ENCODE results near the gene ABHD12B. TPM values are rescaled to one million over a fixed set of nuclear protein-coding genes. Genes with fewer than 3 reads are reported as not detected.
A peak's percentile ranks its signal among the peaks of the same experiment; 100 is the strongest.

The ABHD12B gene
- total RNA-seq, 4 donors from 2014 or later = 20.9 to 77.3 (median 36.2) TPM

GRCh38 chr14:50943261-50943942 is 71.5 kb downstream of the ABHD12B start:
- H3K4me3 ChIP-seq (ENCODE audit: low read depth, poor library complexity, severe bottlenecking) = peak overlapping the region; percentile 71
- TF ChIP-seq POLR2A (IDR thresholded peaks at IDR 0.05) (no peak), CTCF (IDR thresholded peaks at IDR 0.05) (no peak)
- intact Hi-C loops (cut with DNase I; ENCODE audit: low total_unique reads) = no loop called here
- DNase-seq (ENCODE audit: low spot score in 2 of 2) = peak; percentile 47 to 92
- 11 to 12% methylated on average over 17 to 25 of the region's 26 CpGs for WGBS, 2 donors

GRCh38 chr14:50943943-50944646 is 72.2 kb downstream of the ABHD12B start, which contains the start of gene PYGL:
Gene PYGL (minus strand): TSS chr14:50944483. CDS start chr14:50944403, 80 bp downstream.
- peak within 1 kb of the TSS; percentile 71 for H3K4me3 ChIP-seq (ENCODE audit: low read depth, poor library complexity, severe bottlenecking)
- intact Hi-C loops (cut with DNase I; ENCODE audit: low total_unique reads) = no loop called here
- WGBS, 2 donors = 1 to 40% methylated on average over 1 to 52 of the region's 74 CpGs
- TF ChIP-seq POLR2A (IDR thresholded peaks at IDR 0.05) (no peak), CTCF (IDR thresholded peaks at IDR 0.05) (no peak)
- DNase-seq (ENCODE audit: low spot score in 2 of 2) = peak; percentile 53 to 93

GRCh38 chr14:50944647-50945413 is 73.0 kb downstream of the ABHD12B start:
- TF ChIP-seq CTCF (IDR thresholded peaks at IDR 0.05) (no peak), POLR2A (IDR thresholded peaks at IDR 0.05) (no peak)
- peak; percentile 57 to 90 for DNase-seq (ENCODE audit: low spot score in 2 of 2)
- WGBS, 2 donors = 4 to 5% methylated on average over 24 to 29 of the region's 29 CpGs
- peak overlapping the region; percentile 71 for H3K4me3 ChIP-seq (ENCODE audit: low read depth, poor library complexity, severe bottlenecking)
- intact Hi-C loops (cut with DNase I; ENCODE audit: low total_unique reads) = no loop called here

GRCh38 chr14:50946234-50946935 is 74.5 kb downstream of the ABHD12B start:
- intact Hi-C loops (cut with DNase I; ENCODE audit: low total_unique reads) = no loop called here
- TF ChIP-seq POLR2A (IDR thresholded peaks at IDR 0.05) (no peak), CTCF (IDR thresholded peaks at IDR 0.05) (no peak)
- no peak for DNase-seq (ENCODE audit: low spot score in 2 of 2)
- H3K4me3 ChIP-seq (ENCODE audit: low read depth, poor library complexity, severe bottlenecking) = no peak overlapping the region
- 92 to 95% methylated on average over 5 of the region's 5 CpGs for WGBS, 2 donors

GRCh38 chr14:50947446-50947845 is 75.6 kb downstream of the ABHD12B start:
- TF ChIP-seq POLR2A (IDR thresholded peaks at IDR 0.05) = no peak
- TF ChIP-seq CTCF (IDR thresholded peaks at IDR 0.05) = no peak
- H3K4me3 ChIP-seq (ENCODE audit: low read depth, poor library complexity, severe bottlenecking) = no peak overlapping the region
- intact Hi-C loops (cut with DNase I; ENCODE audit: low total_unique reads) = no loop called here
- DNase-seq (ENCODE audit: low spot score in 2 of 2) = no peak
- WGBS, 2 donors = 60 to 63% methylated on average over 4 of the region's 4 CpGs

Measured in lower leg skin (tissue), 4 donors.